ENCODE measurements around the gene SLC6A3.

Gene SLC6A3

DNA sequence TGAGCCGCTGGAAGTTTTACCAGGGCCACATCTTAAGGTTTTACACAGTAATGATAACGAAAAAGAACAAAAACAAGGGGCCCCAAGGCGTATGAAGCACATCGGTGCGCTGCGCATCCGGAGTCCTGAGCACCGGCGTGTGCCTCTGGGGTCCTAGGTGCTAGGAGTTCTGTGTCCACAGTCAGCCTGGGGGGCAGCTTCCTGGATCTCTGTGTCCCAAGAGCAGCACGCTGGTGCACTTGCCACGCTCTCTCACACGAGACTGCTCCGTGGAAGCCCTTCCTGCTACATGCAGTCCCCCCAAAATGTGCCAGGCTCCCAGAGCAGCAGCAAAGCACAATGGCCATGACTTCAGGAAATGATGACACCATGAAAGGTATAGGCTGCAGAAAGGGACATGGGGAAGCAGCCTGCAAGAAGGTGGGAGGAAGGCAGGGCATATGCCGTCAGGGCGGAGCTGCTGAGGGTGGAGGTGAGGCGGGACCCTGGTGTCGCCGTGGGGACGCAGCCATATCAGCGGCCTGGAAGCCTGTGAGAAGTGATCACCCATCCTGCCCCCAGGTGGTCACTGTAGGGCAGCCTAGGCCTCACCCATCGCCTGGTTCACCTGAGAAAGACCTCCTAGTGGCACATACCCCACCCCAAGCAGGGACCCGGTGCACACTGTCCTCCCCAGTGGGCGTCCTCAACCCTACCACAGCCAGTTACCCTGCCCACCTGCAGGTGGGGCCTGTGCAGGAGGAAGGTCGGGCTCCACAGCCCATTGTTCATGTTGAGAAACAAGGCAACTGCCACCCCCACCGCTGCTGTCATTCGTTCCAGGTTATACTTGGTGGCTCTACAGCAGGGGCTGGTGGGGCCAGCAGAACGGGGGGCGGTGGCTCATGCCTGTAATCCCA, 23.6 kb upstream of the SLC6A3 start:
- Histone ChIP-seq H3K36me3 (ENCODE audit: control insufficient read depth in 1 of 2, insufficient read depth in 2 of 2, low read length in 2 of 2) (peaks cover 16 to 65% of the 10 kb centered on the region in 2 donors), H3K9me3 (ENCODE audit: control insufficient read depth in 1 of 2, low read length in 2 of 2) (no peaks in the 10 kb centered on the region), H3K27ac (ENCODE audit: low read length) (no peak overlapping the region), H3K27me3 (ENCODE audit: low read depth, low read length) (no peaks in the 10 kb centered on the region), H3K4me1 (ENCODE audit: control insufficient read depth in 1 of 2, insufficient read depth in 2 of 2, low read length in 2 of 2) (no peaks in the 10 kb centered on the region), H3K4me3 (ENCODE audit: low read depth in 1 of 2, low read length in 2 of 2) (no peak overlapping the region)

DNA sequence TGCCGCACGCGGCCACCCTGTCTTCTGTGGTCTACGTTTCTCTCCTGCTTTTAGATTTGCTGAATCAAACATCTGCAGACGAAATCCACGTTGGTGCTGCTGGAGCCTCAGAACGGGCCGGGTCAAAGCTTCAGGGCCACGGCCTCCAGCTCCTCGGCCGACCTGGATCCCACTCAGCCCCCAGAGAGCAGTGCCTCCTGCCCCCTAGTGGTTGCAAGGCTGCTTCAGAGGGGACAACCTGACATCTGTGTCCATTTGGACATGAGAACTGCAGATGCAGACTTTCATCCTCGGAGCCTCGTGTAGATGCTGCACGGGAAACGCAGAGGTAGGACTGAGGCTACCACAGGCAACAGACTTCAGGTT, 23.0 kb upstream of the SLC6A3 start:
- Histone ChIP-seq H3K4me1 (ENCODE audit: control insufficient read depth in 1 of 2, insufficient read depth in 2 of 2, low read length in 2 of 2) (no peaks in the 10 kb centered on the region), H3K27ac (ENCODE audit: low read length) (no peak overlapping the region), H3K36me3 (ENCODE audit: control insufficient read depth in 1 of 2, insufficient read depth in 2 of 2, low read length in 2 of 2) (peaks cover 16 to 65% of the 10 kb centered on the region in 2 donors), H3K4me3 (ENCODE audit: low read depth in 1 of 2, low read length in 2 of 2) (no peak overlapping the region), H3K27me3 (ENCODE audit: low read depth, low read length) (no peaks in the 10 kb centered on the region), H3K9me3 (ENCODE audit: control insufficient read depth in 1 of 2, low read length in 2 of 2) (no peaks in the 10 kb centered on the region)

DNA sequence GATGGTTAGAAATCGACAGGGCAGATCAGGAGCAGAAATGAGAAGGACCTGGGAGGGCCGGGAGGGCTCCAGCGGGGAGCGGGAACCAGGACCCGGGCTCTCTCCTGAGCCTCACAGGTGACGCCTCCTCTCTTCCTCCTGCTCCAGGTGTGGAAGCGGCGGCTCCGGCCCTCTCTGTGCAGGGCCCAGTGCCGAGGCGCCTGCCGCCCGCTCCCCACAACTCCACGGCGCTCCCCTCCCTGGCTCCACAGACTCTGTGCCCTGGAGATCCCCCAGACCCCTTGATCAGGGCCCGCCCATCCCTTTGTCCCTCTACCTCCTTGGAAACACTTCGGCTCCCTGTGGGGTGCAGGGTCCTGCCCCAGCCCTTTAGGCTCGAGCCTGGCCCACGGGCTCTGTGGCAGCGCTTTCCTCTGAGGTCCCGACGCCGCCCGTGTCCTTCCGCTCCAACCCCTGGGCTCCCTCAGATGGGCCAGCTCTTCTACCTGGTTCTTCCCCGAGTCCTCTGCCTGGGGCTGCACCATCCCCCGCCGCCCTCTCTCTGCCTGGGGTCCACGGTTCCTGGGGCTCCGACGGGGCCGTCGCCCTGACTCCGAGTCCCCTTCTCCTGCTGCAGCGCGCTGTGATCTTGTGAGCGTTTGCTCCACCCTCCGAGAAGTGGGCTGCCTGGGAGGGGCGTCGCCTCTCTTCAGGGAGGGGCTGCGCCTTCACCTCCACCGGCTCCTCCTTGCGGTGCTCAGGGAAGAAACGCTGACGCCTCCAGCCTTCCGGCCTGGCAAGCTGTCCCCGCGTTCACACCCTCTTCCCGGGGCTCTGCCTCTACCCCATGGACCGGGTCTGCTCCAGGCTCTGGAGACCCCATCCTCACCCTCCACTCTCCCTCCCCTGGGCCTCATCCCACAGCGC, 22.4 kb upstream of the SLC6A3 start:
- no peak overlapping the region for H3K27ac ChIP-seq (ENCODE audit: low read length)
- H3K4me1 ChIP-seq (ENCODE audit: control insufficient read depth in 1 of 2, insufficient read depth in 2 of 2, low read length in 2 of 2): no peaks in the 10 kb centered on the region
- H3K36me3 ChIP-seq (ENCODE audit: control insufficient read depth in 1 of 2, insufficient read depth in 2 of 2, low read length in 2 of 2): peaks cover 16 to 63% of the 10 kb centered on the region in 2 donors
- H3K27me3 ChIP-seq (ENCODE audit: low read depth, low read length): no peaks in the 10 kb centered on the region
- H3K9me3 ChIP-seq (ENCODE audit: control insufficient read depth in 1 of 2, low read length in 2 of 2): no peaks in the 10 kb centered on the region
- H3K4me3 ChIP-seq (ENCODE audit: low read depth in 1 of 2, low read length in 2 of 2): no peak overlapping the region

DNA sequence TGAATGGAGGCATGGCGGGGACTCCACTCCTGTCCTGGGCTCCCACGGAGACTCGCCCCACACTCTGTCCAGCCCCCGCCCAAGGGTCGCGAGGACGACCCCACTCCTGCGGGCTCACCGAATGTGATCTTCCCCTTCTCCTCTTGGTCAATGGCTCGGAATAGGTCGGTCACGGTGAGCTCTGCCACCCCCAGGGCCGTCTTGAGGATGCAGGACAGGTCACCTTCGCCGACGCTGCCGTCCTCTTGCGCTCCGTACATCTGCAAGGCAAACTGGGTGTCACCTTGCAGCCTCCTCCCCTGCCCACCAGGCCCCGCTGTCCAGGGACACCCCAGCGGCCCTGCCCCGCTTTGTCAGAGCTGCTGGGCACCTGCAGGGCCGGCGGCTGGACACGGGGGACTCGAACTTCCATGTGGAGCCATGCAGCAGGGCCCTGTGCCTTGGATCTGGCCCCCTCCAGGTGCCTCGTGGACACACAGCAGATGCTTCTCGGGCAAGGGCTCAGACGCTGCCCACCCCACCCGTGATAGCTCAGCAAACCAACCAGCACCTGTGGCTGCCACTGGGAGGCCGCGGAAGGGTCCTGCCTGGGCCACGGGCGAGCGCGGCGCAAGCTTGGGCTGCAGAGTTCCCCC, 21.5 kb upstream of the SLC6A3 start:
- Histone ChIP-seq H3K27me3 (ENCODE audit: low read depth, low read length) (no peaks in the 10 kb centered on the region), H3K27ac (ENCODE audit: low read length) (no peak overlapping the region), H3K4me1 (ENCODE audit: control insufficient read depth in 1 of 2, insufficient read depth in 2 of 2, low read length in 2 of 2) (no peaks in the 10 kb centered on the region), H3K4me3 (ENCODE audit: low read depth in 1 of 2, low read length in 2 of 2) (no peak overlapping the region), H3K9me3 (ENCODE audit: control insufficient read depth in 1 of 2, low read length in 2 of 2) (no peaks in the 10 kb centered on the region), H3K36me3 (ENCODE audit: control insufficient read depth in 1 of 2, insufficient read depth in 2 of 2, low read length in 2 of 2) (peaks cover 19 to 66% of the 10 kb centered on the region in 2 donors)

DNA sequence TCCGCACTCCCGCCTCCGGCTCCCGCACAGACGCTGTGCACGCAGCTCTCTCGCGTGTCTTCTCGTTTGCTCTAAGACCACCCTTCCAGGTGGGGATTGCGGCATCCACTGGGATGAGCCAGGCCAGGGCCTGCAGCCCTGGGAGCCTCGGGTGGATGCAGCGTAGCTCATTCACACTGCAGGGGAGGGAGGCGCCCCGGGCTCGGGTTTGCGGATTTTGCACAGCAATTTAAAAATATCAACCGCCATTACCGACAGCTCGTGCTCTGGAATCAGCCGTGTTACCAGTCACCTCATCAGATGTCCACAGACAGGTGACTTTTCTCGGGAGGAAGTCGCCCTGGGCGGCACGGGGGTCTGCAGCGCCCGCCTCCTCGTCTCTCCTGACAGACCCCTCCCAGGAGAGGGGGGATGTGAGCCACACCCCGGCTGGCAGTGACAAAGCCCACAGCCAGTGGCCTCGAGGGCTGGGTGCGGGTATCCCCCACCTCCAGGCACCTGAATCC, 20.8 kb upstream of the SLC6A3 start:
- Histone ChIP-seq H3K27ac (ENCODE audit: low read length) (no peak overlapping the region), H3K4me3 (ENCODE audit: low read depth in 1 of 2, low read length in 2 of 2) (no peak overlapping the region), H3K36me3 (ENCODE audit: control insufficient read depth in 1 of 2, insufficient read depth in 2 of 2, low read length in 2 of 2) (peaks cover 27 to 70% of the 10 kb centered on the region in 2 donors), H3K27me3 (ENCODE audit: low read depth, low read length) (no peaks in the 10 kb centered on the region), H3K9me3 (ENCODE audit: control insufficient read depth in 1 of 2, low read length in 2 of 2) (no peaks in the 10 kb centered on the region), H3K4me1 (ENCODE audit: control insufficient read depth in 1 of 2, insufficient read depth in 2 of 2, low read length in 2 of 2) (no peaks in the 10 kb centered on the region)

DNA sequence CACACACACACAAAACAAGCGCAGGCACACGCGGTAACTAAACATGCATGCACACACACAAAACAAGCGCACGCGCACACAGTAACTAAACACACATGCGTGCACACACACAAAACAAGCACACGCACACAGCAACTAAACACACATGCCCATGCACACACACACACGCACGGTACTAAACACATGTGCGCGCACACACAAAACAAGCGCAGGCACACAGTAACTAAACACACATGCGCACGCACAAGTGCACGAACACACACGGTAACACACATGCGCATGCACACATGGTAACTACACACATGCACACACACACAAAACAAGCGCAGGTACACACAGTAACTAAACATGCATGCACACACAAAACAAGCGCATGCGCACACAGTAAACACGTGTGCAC, 19.9 kb upstream of the SLC6A3 start:
- no peaks in the 10 kb centered on the region for H3K4me1 ChIP-seq (ENCODE audit: control insufficient read depth in 1 of 2, insufficient read depth in 2 of 2, low read length in 2 of 2)
- H3K27me3 ChIP-seq (ENCODE audit: low read depth, low read length): no peaks in the 10 kb centered on the region
- H3K27ac ChIP-seq (ENCODE audit: low read length): no peak overlapping the region
- H3K36me3 ChIP-seq (ENCODE audit: control insufficient read depth in 1 of 2, insufficient read depth in 2 of 2, low read length in 2 of 2): peaks cover 21 to 66% of the 10 kb centered on the region in 2 donors
- H3K4me3 ChIP-seq (ENCODE audit: low read depth in 1 of 2, low read length in 2 of 2): no peak overlapping the region
- no peaks in the 10 kb centered on the region for H3K9me3 ChIP-seq (ENCODE audit: control insufficient read depth in 1 of 2, low read length in 2 of 2)

DNA sequence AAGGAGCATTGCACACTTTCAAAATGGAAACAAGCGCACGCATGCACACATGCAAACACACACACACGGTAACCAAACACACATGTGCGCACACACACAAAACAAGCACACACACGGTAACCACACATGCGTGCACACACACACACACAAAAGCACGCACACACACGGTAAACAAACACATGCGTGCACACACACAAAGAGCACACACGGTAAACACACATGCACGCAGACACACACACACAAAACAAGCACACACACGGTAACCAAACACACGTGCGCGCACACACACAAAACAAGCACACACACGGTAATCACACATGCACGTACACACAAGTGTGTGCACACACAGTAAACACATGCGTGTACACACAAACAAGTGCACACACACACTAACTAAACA, 19.3 kb upstream of the SLC6A3 start:
- peaks cover 18 to 60% of the 10 kb centered on the region in 2 donors for H3K36me3 ChIP-seq (ENCODE audit: control insufficient read depth in 1 of 2, insufficient read depth in 2 of 2, low read length in 2 of 2)
- H3K27ac ChIP-seq (ENCODE audit: low read length): no peak overlapping the region
- H3K9me3 ChIP-seq (ENCODE audit: control insufficient read depth in 1 of 2, low read length in 2 of 2): no peaks in the 10 kb centered on the region
- no peak overlapping the region for H3K4me3 ChIP-seq (ENCODE audit: low read depth in 1 of 2, low read length in 2 of 2)
- no peaks in the 10 kb centered on the region for H3K27me3 ChIP-seq (ENCODE audit: low read depth, low read length)
- H3K4me1 ChIP-seq (ENCODE audit: control insufficient read depth in 1 of 2, insufficient read depth in 2 of 2, low read length in 2 of 2): no peaks in the 10 kb centered on the region

DNA sequence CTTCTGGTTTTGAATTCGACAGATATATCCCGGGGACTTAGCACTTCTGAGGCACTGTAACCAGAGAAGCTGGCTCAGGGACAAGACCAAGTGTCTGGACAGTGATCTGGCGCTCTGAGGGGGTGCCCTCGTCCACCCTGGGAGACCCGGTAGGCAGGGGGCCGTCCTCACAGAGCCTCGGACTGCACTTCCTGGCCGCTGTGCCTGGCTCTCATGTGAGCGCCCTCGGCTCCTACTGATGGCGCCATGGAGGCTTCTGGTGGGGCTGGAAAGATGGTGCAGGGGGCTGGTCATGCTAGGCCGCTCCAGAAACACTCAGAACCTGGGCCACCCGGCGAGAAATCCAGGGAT, 18.8 kb upstream of the SLC6A3 start:
- H3K36me3 ChIP-seq (ENCODE audit: control insufficient read depth in 1 of 2, insufficient read depth in 2 of 2, low read length in 2 of 2): peaks cover 18 to 60% of the 10 kb centered on the region in 2 donors
- H3K27ac ChIP-seq (ENCODE audit: low read length): no peak overlapping the region
- no peaks in the 10 kb centered on the region for H3K9me3 ChIP-seq (ENCODE audit: control insufficient read depth in 1 of 2, low read length in 2 of 2)
- H3K27me3 ChIP-seq (ENCODE audit: low read depth, low read length): no peaks in the 10 kb centered on the region
- no peak overlapping the region for H3K4me3 ChIP-seq (ENCODE audit: low read depth in 1 of 2, low read length in 2 of 2)
- H3K4me1 ChIP-seq (ENCODE audit: control insufficient read depth in 1 of 2, insufficient read depth in 2 of 2, low read length in 2 of 2): no peaks in the 10 kb centered on the region

DNA sequence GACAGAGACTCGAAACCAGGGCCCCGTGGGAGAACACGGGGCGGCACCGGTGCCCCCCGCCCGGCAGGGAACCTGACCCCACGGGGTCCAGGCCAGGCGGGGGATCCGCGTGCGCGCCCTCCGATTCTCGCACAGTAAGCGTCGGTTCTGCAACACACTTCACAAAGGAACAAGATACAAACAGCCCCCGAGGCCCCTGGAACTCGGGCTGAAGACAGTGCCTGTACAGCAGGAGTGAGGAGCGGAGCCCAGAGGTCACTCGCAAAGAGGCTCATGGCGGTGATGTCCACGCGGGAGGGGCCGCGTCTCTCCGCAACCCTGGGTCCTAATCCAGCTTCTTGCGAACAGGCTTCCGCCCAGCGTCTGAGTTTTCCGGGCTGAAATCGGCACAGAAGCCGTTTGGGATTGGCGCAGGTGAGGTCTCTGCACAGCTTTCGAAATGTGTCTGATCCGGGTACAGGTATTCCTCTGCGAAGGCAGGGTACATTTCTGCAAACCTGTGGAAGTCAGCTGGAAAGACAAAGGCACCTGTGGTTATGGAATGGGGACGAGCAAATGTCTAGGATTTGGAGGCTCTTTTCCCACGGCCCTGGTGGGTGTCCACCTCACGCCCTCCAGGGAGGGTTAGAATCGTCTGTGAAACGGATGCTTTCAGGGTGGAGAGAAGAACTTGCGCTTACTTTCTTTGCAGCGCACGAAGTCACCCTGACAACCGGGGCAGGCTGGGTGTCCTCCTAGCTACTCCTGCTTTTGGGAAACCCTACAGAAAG, 18.3 kb upstream of the SLC6A3 start:
- H3K4me3 ChIP-seq (ENCODE audit: low read depth in 1 of 2, low read length in 2 of 2): no peak overlapping the region
- no peaks in the 10 kb centered on the region for H3K4me1 ChIP-seq (ENCODE audit: control insufficient read depth in 1 of 2, insufficient read depth in 2 of 2, low read length in 2 of 2)
- H3K9me3 ChIP-seq (ENCODE audit: control insufficient read depth in 1 of 2, low read length in 2 of 2): no peaks in the 10 kb centered on the region
- peaks cover 18 to 60% of the 10 kb centered on the region in 2 donors for H3K36me3 ChIP-seq (ENCODE audit: control insufficient read depth in 1 of 2, insufficient read depth in 2 of 2, low read length in 2 of 2)
- H3K27me3 ChIP-seq (ENCODE audit: low read depth, low read length): no peaks in the 10 kb centered on the region
- H3K27ac ChIP-seq (ENCODE audit: low read length): no peak overlapping the region

DNA sequence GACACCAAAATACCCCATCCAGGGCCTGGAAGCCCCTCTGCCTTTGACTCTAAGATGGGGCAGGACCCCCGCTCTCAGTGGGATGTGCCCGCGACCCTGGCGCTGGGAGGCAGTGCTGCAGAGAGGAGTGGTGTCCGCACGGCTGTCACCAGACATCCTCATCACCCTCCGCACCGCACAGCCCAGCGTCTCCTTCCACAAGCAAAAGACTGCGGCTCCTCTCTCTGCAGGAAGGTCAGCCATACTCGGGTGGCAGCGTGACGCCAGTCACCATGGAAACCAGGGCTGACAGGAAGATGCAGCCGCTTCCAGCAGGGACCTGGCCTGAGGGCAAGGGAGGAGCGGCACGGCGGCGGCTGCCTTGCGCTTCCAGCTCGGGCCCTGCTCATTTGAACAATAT, 17.1 kb upstream of the SLC6A3 start:
- Histone ChIP-seq H3K27ac (ENCODE audit: low read length) (no peak overlapping the region), H3K4me1 (ENCODE audit: control insufficient read depth in 1 of 2, insufficient read depth in 2 of 2, low read length in 2 of 2) (no peaks in the 10 kb centered on the region), H3K4me3 (ENCODE audit: low read depth in 1 of 2, low read length in 2 of 2) (no peak overlapping the region), H3K36me3 (ENCODE audit: control insufficient read depth in 1 of 2, insufficient read depth in 2 of 2, low read length in 2 of 2) (peaks cover 18 to 60% of the 10 kb centered on the region in 2 donors), H3K27me3 (ENCODE audit: low read depth, low read length) (no peaks in the 10 kb centered on the region), H3K9me3 (ENCODE audit: control insufficient read depth in 1 of 2, low read length in 2 of 2) (no peaks in the 10 kb centered on the region)
